ENCODE measurements around the gene DYNC2I2. TPM values are rescaled to one million over a fixed set of nuclear protein-coding genes. Genes with fewer than 3 reads are reported as not detected.

Gene DYNC2I2
- total and polyA plus RNA-seq, 10 of the 15 experiments (the other 5 are each of a cell fraction or from before 2014, with no cell fraction given) = 0.89 to 118 (median 47.9) TPM

GRCh38 chr9:128689820-128690683, 33.4 kb upstream of the DYNC2I2 start (continued):
- TF ChIP-seq MLLT1 (IDR thresholded peaks at IDR 0.05) = peak; percentile 53
- TF ChIP-seq EP300 (IDR thresholded peaks at IDR 0.05; ENCODE audit: borderline replicate concordance in 1 of 2, control insufficient read depth in 1 of 2, low read depth in 2 of 2, low read length in 2 of 2) = no peak
- TF ChIP-seq BCL11A (IDR thresholded peaks at IDR 0.05; ENCODE audit: low read depth, low read length) = no peak
- TF ChIP-seq RBBP5 (conservative IDR thresholded peaks at IDR 0.05) = no peak
- 0 out of 2 replicates have a peak, but pooled peaks have one; percentile 21 for TF ChIP-seq DPF2 (IDR thresholded peaks at IDR 0.05)
- TF ChIP-seq ATF7 (IDR thresholded peaks at IDR 0.05; ENCODE audit: low read depth) = no peak
- 0 out of 2 replicates have a peak, but pooled peaks have one; percentile 36 for TF ChIP-seq SIN3A (IDR thresholded peaks at IDR 0.05; ENCODE audit: low read depth, low read length)
- TF ChIP-seq TCF3 (IDR thresholded peaks at IDR 0.05; ENCODE audit: borderline replicate concordance, insufficient read depth, low read depth, low read length) = no peak
- TF ChIP-seq SKIL (IDR thresholded peaks at IDR 0.05; ENCODE audit: low read depth, poor library complexity, severe bottlenecking) = no peak
- TF ChIP-seq ZBTB33 (IDR thresholded peaks at IDR 0.05) = no peak
- TF ChIP-seq RB1 (IDR thresholded peaks at IDR 0.05; ENCODE audit: borderline replicate concordance) = peak; percentile 34; the same call in 1 of the 2 replicates
- no peak for TF ChIP-seq ZNF274 (IDR thresholded peaks at IDR 0.05; ENCODE audit: insufficient read depth, insufficient read length)
- no peak for TF ChIP-seq HDAC2 (IDR thresholded peaks at IDR 0.05)
- TF ChIP-seq ZZZ3 (IDR thresholded peaks at IDR 0.05; ENCODE audit: control insufficient read depth, insufficient read length, low read depth) = no peak
- TF ChIP-seq RAD51 (IDR thresholded peaks at IDR 0.05) = no peak
- no peak for TF ChIP-seq ELK1 (IDR thresholded peaks at IDR 0.05; ENCODE audit: low read depth, low read length)
- no peak for TF ChIP-seq NR2C1 (IDR thresholded peaks at IDR 0.05)
- TF ChIP-seq ZNF207 (IDR thresholded peaks at IDR 0.05; ENCODE audit: borderline replicate concordance) = no peak
- no peak for TF ChIP-seq ZNF384 (IDR thresholded peaks at IDR 0.05; ENCODE audit: borderline replicate concordance, low read depth, low read length)
- no peak for TF ChIP-seq POLR2AphosphoS2 (IDR thresholded peaks at IDR 0.05; ENCODE audit: low read depth, low read length)
- no peak for TF ChIP-seq SREBF1 (IDR thresholded peaks at IDR 0.05; ENCODE audit: low read length)
- peak; percentile 48 for TF ChIP-seq IKZF1 (conservative IDR thresholded peaks at IDR 0.05)
- TF ChIP-seq TAF1 (IDR thresholded peaks at IDR 0.05; ENCODE audit: borderline replicate concordance, low read depth, low read length) = 0 out of 2 replicates have a peak, but pooled peaks have one; percentile 35
- TF ChIP-seq HDGF (IDR thresholded peaks at IDR 0.05) = peak; percentile 46; the same call in 1 of the 2 replicates
- no peak for TF ChIP-seq NFYA (IDR thresholded peaks at IDR 0.05; ENCODE audit: borderline replicate concordance, low read depth, low read length)

Measured in GM12878 (cell line).